ENCODE results near the gene MTUS2. TPM values are rescaled to one million over a fixed set of nuclear protein-coding genes. Genes with fewer than 3 reads are reported as not detected.

MTUS2 gene
- total RNA-seq, 4 donors from 2014 or later = 0.20 to 1.6 (median 0.25) TPM; not detected in 1

GRCh38 chr13:28850226-28850625 lies 30.1 kb downstream of the MTUS2 start:
- Histone ChIP-seq H3K4me1 (no peaks in the 10 kb centered on the region), H3K9me3 (no peaks in the 10 kb centered on the region), H3K27ac (no peak overlapping the region), H3K36me3 (no peaks in the 10 kb centered on the region), H3K27me3 (no peaks in the 10 kb centered on the region), H3K4me3 (no peak overlapping the region)
- TF ChIP-seq CTCF (IDR thresholded peaks at IDR 0.05 in 4 of 5, conservative IDR thresholded peaks at IDR 0.05 in 1 of 5) (no peak), POLR2A (IDR thresholded peaks at IDR 0.05) (no peak)
- in situ Hi-C loops (cut with MboI; ENCODE audit: low sequenced_read_pairs in 4 of 4) = no loop called here
- DNase-seq = no peak
- no peak for ATAC-seq
- intact Hi-C loops (cut with DNase I; ENCODE audit: low total_unique reads) = no loop called here

GRCh38 chr13:28851422-28851821 lies 31.3 kb downstream of the MTUS2 start:
- no peak overlapping the region for H3K4me3 ChIP-seq
- H3K27me3 ChIP-seq = no peaks in the 10 kb centered on the region
- no peak overlapping the region for H3K27ac ChIP-seq
- H3K36me3 ChIP-seq = no peaks in the 10 kb centered on the region
- ATAC-seq = no peak
- in situ Hi-C loops (cut with MboI; ENCODE audit: low sequenced_read_pairs in 4 of 4) (no loop called here), intact Hi-C loops (cut with DNase I; ENCODE audit: low total_unique reads) (no loop called here)
- TF ChIP-seq POLR2A (IDR thresholded peaks at IDR 0.05) (no peak), CTCF (IDR thresholded peaks at IDR 0.05 in 4 of 5, conservative IDR thresholded peaks at IDR 0.05 in 1 of 5) (no peak)
- H3K9me3 ChIP-seq = no peaks in the 10 kb centered on the region
- H3K4me1 ChIP-seq = no peaks in the 10 kb centered on the region
- DNase-seq = no peak

- H3K36me3 ChIP-seq = no peaks in the 10 kb centered on the region
- in situ Hi-C loops (cut with MboI; ENCODE audit: low sequenced_read_pairs in 4 of 4) = no loop called here
- no peak overlapping the region for H3K4me3 ChIP-seq
- DNase-seq = no peak
- no peak overlapping the region for H3K27ac ChIP-seq
- no peaks in the 10 kb centered on the region for H3K9me3 ChIP-seq
- no peaks in the 10 kb centered on the region for H3K27me3 ChIP-seq
- no peak for TF ChIP-seq POLR2A (IDR thresholded peaks at IDR 0.05)
- TF ChIP-seq CTCF (IDR thresholded peaks at IDR 0.05 in 4 of 5, conservative IDR thresholded peaks at IDR 0.05 in 1 of 5) = no peak
- ATAC-seq = no peak
- H3K4me1 ChIP-seq = no peaks in the 10 kb centered on the region
- intact Hi-C loops (cut with DNase I; ENCODE audit: low total_unique reads) = no loop called here
These were observed 34.5 kb downstream of the MTUS2 start for GRCh38 chr13:28854657-28855056.

GRCh38 chr13:28856287-28856686 lies 36.1 kb downstream of the MTUS2 start:
- ATAC-seq (no peak), DNase-seq (no peak)
- Histone ChIP-seq H3K9me3 (no peaks in the 10 kb centered on the region), H3K4me3 (no peak overlapping the region), H3K27me3 (no peaks in the 10 kb centered on the region), H3K4me1 (no peaks in the 10 kb centered on the region), H3K36me3 (no peaks in the 10 kb centered on the region), H3K27ac (no peak overlapping the region)
- in situ Hi-C loops (cut with MboI; ENCODE audit: low sequenced_read_pairs in 4 of 4) = no loop called here
- intact Hi-C loops (cut with DNase I; ENCODE audit: low total_unique reads) = no loop called here
- TF ChIP-seq CTCF (IDR thresholded peaks at IDR 0.05 in 4 of 5, conservative IDR thresholded peaks at IDR 0.05 in 1 of 5) (no peak), POLR2A (IDR thresholded peaks at IDR 0.05) (no peak)

- TF ChIP-seq POLR2A (IDR thresholded peaks at IDR 0.05) = no peak
- no peak for TF ChIP-seq CTCF (IDR thresholded peaks at IDR 0.05 in 4 of 5, conservative IDR thresholded peaks at IDR 0.05 in 1 of 5)
- Histone ChIP-seq H3K4me3 (no peak overlapping the region), H3K27ac (no peak overlapping the region), H3K9me3 (no peaks in the 10 kb centered on the region), H3K36me3 (no peaks in the 10 kb centered on the region), H3K4me1 (no peaks in the 10 kb centered on the region), H3K27me3 (no peaks in the 10 kb centered on the region)
- ATAC-seq (no peak), DNase-seq (no peak)
- intact Hi-C loops (cut with DNase I; ENCODE audit: low total_unique reads) (no loop called here), in situ Hi-C loops (cut with MboI; ENCODE audit: low sequenced_read_pairs in 4 of 4) (no loop called here)
These were observed 38.9 kb downstream of the MTUS2 start for GRCh38 chr13:28859069-28859468.

Data from gastrocnemius medialis (tissue), 4 donors.